Measurements from ENCODE around the gene FRYL.

Gene FRYL

DNA sequence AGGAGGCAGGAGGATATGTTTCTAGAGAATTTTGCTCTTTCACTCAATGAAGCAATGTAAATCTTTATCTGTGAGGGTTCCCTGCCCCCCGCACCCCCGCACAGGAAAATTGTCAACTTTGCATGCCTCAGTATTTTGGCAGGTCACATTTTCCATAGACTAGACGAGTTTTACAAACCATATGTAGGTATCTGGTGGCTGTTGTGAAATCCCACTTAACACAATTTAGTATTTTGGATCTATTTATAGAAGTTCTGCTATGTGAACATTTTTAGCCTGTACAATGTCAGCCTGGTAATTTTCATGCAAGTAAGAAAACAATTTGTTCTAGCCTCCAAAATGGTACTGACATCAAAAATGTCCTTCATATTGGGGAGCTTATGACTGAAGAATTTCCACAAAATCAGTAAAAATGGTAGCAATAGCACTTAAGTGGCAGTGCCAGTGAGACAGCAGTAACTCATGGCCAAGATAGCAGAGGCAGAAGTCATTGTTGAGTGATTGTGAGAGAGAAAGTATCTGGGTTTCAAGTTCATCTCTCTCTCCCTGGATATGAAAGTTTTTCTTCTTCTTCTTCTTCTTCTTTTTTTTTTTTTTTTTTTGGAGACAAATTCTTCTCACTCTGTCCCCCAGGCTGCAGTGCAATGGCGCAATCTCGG, 12.4 kb upstream of the FRYL start:
- no peak for TF ChIP-seq ZFX (IDR thresholded peaks at IDR 0.05)
- TF ChIP-seq, protein P1, sequence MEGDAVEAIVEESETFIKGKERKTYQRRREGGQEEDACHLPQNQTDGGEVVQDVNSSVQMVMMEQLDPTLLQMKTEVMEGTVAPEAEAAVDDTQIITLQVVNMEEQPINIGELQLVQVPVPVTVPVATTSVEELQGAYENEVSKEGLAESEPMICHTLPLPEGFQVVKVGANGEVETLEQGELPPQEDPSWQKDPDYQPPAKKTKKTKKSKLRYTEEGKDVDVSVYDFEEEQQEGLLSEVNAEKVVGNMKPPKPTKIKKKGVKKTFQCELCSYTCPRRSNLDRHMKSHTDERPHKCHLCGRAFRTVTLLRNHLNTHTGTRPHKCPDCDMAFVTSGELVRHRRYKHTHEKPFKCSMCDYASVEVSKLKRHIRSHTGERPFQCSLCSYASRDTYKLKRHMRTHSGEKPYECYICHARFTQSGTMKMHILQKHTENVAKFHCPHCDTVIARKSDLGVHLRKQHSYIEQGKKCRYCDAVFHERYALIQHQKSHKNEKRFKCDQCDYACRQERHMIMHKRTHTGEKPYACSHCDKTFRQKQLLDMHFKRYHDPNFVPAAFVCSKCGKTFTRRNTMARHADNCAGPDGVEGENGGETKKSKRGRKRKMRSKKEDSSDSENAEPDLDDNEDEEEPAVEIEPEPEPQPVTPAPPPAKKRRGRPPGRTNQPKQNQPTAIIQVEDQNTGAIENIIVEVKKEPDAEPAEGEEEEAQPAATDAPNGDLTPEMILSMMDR (conservative IDR thresholded peaks at IDR 0.05), result no peak
- H3K27ac ChIP-seq, result no peak overlapping the region

DNA sequence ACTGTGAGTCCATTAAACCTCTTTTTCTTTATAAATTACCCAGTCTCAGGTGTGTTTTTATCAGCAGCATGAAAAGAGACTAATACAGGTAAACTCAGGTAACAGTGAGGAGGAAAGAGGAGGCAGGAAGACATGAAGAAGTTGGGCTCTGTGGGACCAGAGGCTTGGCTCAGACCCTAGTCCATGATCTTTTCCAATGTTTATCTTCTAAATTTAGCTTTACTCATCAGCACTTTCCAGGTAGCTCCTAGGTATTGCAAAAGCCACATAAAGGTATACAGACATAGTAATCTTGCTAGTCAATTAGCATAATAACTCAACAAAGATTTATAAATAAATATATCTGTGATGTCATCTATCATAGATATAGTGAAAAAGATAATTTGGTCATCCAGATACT, 11.2 kb upstream of the FRYL start:
- no peak overlapping the region for H3K27ac ChIP-seq
- TF ChIP-seq ZFX (IDR thresholded peaks at IDR 0.05), result no peak
- TF ChIP-seq, protein P1 (conservative IDR thresholded peaks at IDR 0.05), result no peak

DNA sequence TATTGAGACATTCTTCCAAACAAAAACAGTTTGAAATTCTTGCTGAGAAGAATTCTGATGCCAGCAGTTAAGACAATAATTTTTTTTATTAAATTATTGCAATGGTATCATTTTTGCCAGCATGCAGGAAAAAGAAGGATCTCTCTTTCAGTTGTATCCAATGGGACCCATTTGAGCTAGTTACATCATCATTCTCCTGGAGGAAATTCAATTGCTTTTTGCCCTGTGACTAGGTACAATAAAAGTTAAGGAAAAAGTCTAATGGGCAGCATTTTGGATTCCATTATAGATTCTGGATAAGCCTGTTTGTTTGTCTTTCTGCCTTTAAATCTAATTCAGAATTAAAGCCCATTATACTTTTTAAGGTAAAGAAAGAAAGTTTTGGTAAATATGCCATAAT, 10.5 kb upstream of the FRYL start:
- H3K27ac ChIP-seq, result no peak overlapping the region
- no peak for TF ChIP-seq ZFX (IDR thresholded peaks at IDR 0.05)
- TF ChIP-seq, protein P1 (conservative IDR thresholded peaks at IDR 0.05), result no peak

DNA sequence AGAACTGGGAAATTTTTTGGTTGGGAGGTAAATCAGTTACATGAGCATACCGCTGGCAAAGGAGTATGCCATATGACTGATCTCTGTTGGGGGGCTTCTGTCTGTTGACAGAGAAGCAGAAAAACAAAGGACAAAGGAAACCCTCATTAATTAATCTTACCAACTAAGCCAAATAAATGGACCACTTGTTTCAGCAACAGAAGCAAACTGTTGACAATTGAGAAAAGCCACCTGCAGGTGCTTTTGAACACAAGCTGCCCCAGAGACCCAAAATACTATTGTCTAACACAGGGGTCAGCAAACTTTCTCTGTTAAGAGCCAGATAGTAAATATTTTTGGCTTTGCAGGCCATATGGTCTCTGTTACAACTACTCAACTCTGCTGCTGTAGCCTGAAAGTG, 7.0 kb upstream of the FRYL start:
- TF ChIP-seq, protein P1 (conservative IDR thresholded peaks at IDR 0.05), result no peak
- TF ChIP-seq ZFX (IDR thresholded peaks at IDR 0.05), result no peak
- H3K27ac ChIP-seq, result no peak overlapping the region

DNA sequence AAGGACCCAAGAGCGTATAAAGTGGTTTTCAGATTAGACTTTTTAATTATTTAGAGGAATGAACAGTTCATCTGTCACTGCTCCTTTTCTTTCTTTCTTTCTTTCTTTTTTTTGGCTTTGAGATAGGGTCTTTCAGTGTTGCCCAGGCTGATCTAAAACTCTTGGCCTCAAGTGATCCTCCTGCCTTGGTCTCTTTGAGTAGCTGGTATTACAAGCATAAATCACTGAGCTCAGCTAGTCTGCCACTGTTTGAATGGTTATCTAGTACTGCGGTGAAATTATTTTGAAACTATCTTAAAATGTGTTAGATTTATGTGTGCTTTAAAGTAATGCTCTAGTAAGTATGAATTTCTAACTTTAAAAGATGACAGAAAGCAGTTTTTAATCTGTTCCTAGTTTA, 6.5 kb upstream of the FRYL start:
- no peak overlapping the region for H3K27ac ChIP-seq
- TF ChIP-seq ZFX (IDR thresholded peaks at IDR 0.05), result no peak
- TF ChIP-seq, protein P1 (conservative IDR thresholded peaks at IDR 0.05), result no peak

DNA sequence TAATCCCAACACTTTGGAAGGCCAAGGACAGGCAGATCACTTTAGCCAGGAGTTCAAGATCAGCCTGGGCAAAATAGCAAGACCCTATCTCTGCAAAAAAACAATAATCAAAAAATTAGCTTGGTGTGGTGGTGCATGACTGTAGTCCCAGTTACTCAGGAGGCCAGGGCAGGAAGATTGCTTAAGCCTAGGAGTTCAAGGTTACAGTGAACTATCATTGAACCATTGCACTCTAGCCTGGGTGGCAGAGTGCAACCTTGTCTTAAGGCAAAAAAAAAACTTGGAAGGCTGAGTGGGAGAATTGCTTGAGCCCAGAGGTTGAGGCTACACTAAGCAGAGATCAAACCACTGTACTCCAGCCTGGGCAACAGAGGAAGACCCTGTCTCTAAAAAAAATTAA, 5.2 kb upstream of the FRYL start:
- TF ChIP-seq ZFX (IDR thresholded peaks at IDR 0.05), result no peak
- TF ChIP-seq, protein P1 (conservative IDR thresholded peaks at IDR 0.05), result no peak
- H3K27ac ChIP-seq, result no peak overlapping the region

DNA sequence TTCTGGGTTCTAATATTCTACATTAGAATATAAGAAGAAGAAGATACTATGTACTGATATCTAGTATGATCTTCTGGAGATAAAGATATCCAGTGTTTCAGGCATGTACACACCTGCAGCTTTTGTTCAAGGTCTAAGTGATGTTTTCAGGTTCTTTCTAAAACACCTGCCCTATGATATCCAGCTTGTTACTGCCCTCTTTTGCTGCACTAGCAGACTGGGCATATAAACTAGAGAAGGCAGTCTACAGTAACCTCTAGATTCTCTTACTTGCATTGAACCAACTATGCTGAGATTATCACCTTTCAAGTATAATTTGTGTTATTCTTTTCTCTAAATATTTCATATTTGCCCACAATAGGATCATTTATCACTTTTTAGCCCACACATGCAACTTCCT, 1.9 kb upstream of the FRYL start:
- no peak for TF ChIP-seq ZFX (IDR thresholded peaks at IDR 0.05)
- TF ChIP-seq, protein P1 (conservative IDR thresholded peaks at IDR 0.05), result no peak
- no peak overlapping the region for H3K27ac ChIP-seq
